ENCODE results near the gene ATF7IP2.

DNA sequence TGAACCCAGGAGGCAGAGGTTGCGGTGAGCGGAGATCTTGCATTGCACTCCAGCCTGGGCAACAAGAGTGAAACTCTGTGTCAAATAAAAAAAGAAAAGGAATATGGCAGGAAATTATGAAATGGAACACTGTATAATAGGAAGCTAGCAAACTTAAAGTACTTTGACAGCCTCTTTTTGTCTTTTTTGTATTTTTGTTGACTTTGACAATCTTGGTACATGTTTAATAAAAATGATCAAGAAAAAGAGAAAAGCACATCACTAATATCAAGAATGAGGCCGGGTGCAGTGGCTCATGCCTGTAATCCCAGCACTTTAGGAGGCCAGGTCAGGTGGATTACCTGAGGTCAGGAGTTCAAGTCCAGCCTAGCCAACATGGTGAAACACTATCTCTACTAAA, 5.5 kb downstream of the ATF7IP2 start:
- TF ChIP-seq CTCF (conservative IDR thresholded peaks at IDR 0.05; ENCODE audit: low read length) (no peak), EZH2phosphoT487 (IDR thresholded peaks at IDR 0.05; ENCODE audit: borderline replicate concordance) (no peak)

Measured in Loucy (cell line).